ENCODE data around the gene MYT1. TPM values are rescaled to one million over a fixed set of nuclear protein-coding genes. Genes with fewer than 3 reads are reported as not detected.

The MYT1 gene
- total RNA-seq, 2 donors from 2014 or later = 0.27 to 0.74 TPM

GRCh38 chr20:64217539-64218221 lies 53.4 kb downstream of the MYT1 start:
- Histone ChIP-seq H3K4me3 (no peak overlapping the region), H3K4me1 (replicated peaks) (no peaks in the 10 kb centered on the region), H3K27ac (no peak overlapping the region), H3K27me3 (replicated peaks; ENCODE audit: insufficient read depth) (no peaks in the 10 kb centered on the region), H3K9me3 (no peaks in the 10 kb centered on the region), H3K36me3 (no peaks in the 10 kb centered on the region)
- DNase-seq (ENCODE audit: low spot score) = no peak
- intact Hi-C loops (cut with DNase I) = no loop called here
- TF ChIP-seq POLR2AphosphoS5 (IDR thresholded peaks at IDR 0.05) (no peak), POLR2A (IDR thresholded peaks at IDR 0.05) (no peak), CTCF (IDR thresholded peaks at IDR 0.05) (no peak)
- 53% methylated on average over 13 of the region's 13 CpGs for WGBS

- intact Hi-C loops (cut with DNase I) = no loop called here
- Histone ChIP-seq H3K36me3 (no peaks in the 10 kb centered on the region), H3K27me3 (replicated peaks; ENCODE audit: insufficient read depth) (no peaks in the 10 kb centered on the region), H3K4me1 (replicated peaks) (no peaks in the 10 kb centered on the region), H3K4me3 (no peak overlapping the region), H3K27ac (no peak overlapping the region), H3K9me3 (no peaks in the 10 kb centered on the region)
- no peak for DNase-seq (ENCODE audit: low spot score)
- no peak for TF ChIP-seq CTCF (IDR thresholded peaks at IDR 0.05)
- WGBS = 83% methylated on average over 12 of the region's 12 CpGs
Measured at GRCh38 chr20:64219202-64219601, 55.0 kb downstream of the MYT1 start.

GRCh38 chr20:64219730-64220129 lies 55.5 kb downstream of the MYT1 start:
- intact Hi-C loops (cut with DNase I) = no loop called here

GRCh38 chr20:64220420-64220819 lies 56.2 kb downstream of the MYT1 start:
- Histone ChIP-seq H3K36me3 (no peaks in the 10 kb centered on the region), H3K4me1 (replicated peaks) (no peaks in the 10 kb centered on the region), H3K27ac (no peak overlapping the region), H3K27me3 (replicated peaks; ENCODE audit: insufficient read depth) (no peaks in the 10 kb centered on the region), H3K9me3 (no peaks in the 10 kb centered on the region), H3K4me3 (no peak overlapping the region)
- WGBS = 84% methylated on average over 8 of the region's 8 CpGs
- intact Hi-C loops (cut with DNase I) = no loop called here
- no peak for TF ChIP-seq CTCF (IDR thresholded peaks at IDR 0.05)
- no peak for TF ChIP-seq POLR2A (IDR thresholded peaks at IDR 0.05)
- no peak for TF ChIP-seq POLR2AphosphoS5 (IDR thresholded peaks at IDR 0.05)
- DNase-seq (ENCODE audit: low spot score) = no peak

More at GRCh38 chr20:64219730-64220129, 55.5 kb downstream of the MYT1 start:
- H3K4me3 ChIP-seq = no peak overlapping the region
- no peaks in the 10 kb centered on the region for H3K36me3 ChIP-seq
- H3K27me3 ChIP-seq (replicated peaks; ENCODE audit: insufficient read depth) = no peaks in the 10 kb centered on the region
- TF ChIP-seq CTCF (IDR thresholded peaks at IDR 0.05) (no peak), POLR2A (IDR thresholded peaks at IDR 0.05) (no peak), POLR2AphosphoS5 (IDR thresholded peaks at IDR 0.05) (no peak)
- no peak overlapping the region for H3K27ac ChIP-seq
- no peaks in the 10 kb centered on the region for H3K4me1 ChIP-seq (replicated peaks)
- DNase-seq (ENCODE audit: low spot score) = no peak
- 82% methylated on average over 16 of the region's 16 CpGs for WGBS
- no peaks in the 10 kb centered on the region for H3K9me3 ChIP-seq

GRCh38 chr20:64220891-64221527 lies 56.8 kb downstream of the MYT1 start:
- Histone ChIP-seq H3K4me1 (replicated peaks) (no peaks in the 10 kb centered on the region), H3K27ac (no peak overlapping the region), H3K27me3 (replicated peaks; ENCODE audit: insufficient read depth) (no peaks in the 10 kb centered on the region), H3K4me3 (no peak overlapping the region), H3K9me3 (no peaks in the 10 kb centered on the region), H3K36me3 (no peaks in the 10 kb centered on the region)
- intact Hi-C loops (cut with DNase I) = no loop called here
- WGBS = 79% methylated on average over 17 of the region's 17 CpGs
- TF ChIP-seq POLR2A (IDR thresholded peaks at IDR 0.05) = no peak
- TF ChIP-seq CTCF (IDR thresholded peaks at IDR 0.05) = no peak
- TF ChIP-seq POLR2AphosphoS5 (IDR thresholded peaks at IDR 0.05) = no peak
- no peak for DNase-seq (ENCODE audit: low spot score)
